Vagina (tissue), 2 donors: ENCODE results near the gene PLEKHF1. TPM values are rescaled to one million over a fixed set of nuclear protein-coding genes. Genes with fewer than 3 reads are reported as not detected.

Experiments
- DNase-seq, 2 donors: peaks; one replicate each; pipeline ENCODE4 v3.0.0-alpha.2; 2017; ENCODE audit errors: extremely low spot score in 2 of 2
- H3K27ac ChIP-seq: fragments of 200-600 bp; sonication (generic); one replicate; pipeline ENCODE4 v1.5.1; 2019
- H3K27me3 ChIP-seq: fragments of 200-600 bp; sonication (generic); one replicate; pipeline ENCODE4 v1.5.1; 2019
- H3K36me3 ChIP-seq, 2 donors: fragments of 200-600 bp; sonication (generic); one replicate each; pipeline ENCODE4 v1.5.1; 2017 to 2019
- H3K4me1 ChIP-seq: fragments of 200-600 bp; sonication (generic); one replicate; pipeline ENCODE4 v1.5.1; 2019
- H3K4me3 ChIP-seq, 2 donors: fragments of 200-600 bp; sonication (generic); 1 replicate in 1 of 2; 2 replicates in 1 of 2; pipeline ENCODE4 v1.5.1; 2016 to 2019
- H3K9me3 ChIP-seq: fragments of 200-600 bp; sonication (generic); one replicate; pipeline ENCODE4 v1.5.1; 2019
- CTCF ChIP-seq, 3 experiments: fragments of 450-650 bp in 2 of 3; fragments of 200-600 bp in 1 of 3; sonication (generic) in 1 of 3; IDR thresholded peaks; one replicate each; pipeline ENCODE4 v1.5.1; 2017 to 2019; ENCODE audit warnings: antibody characterized with exemption in 3 of 3, mild to moderate bottlenecking in 2 of 3, moderate library complexity in 2 of 3
- POLR2A ChIP-seq, 2 donors: fragments of 450-650 bp; IDR thresholded peaks; one replicate each; pipeline ENCODE4 v1.6.1; 2017; ENCODE audit warnings: antibody characterized with exemption in 2 of 2, mild to moderate bottlenecking in 2 of 2, moderate library complexity in 2 of 2
- POLR2AphosphoS5 ChIP-seq, 2 donors: sonication (generic); formaldehyde crosslinking; IDR thresholded peaks; one replicate each; pipeline ENCODE4 v1.9.0; 2017; ENCODE audit warnings: antibody characterized with exemption in 2 of 2, mild to moderate bottlenecking in 2 of 2, low read depth in 1 of 2; ENCODE audit not compliant: insufficient read depth in 1 of 2
- intact Hi-C: fragments of 100-400 bp; cut with DNase I; formaldehyde crosslinking; loops from one replicate; pipeline ENCODE4 v1.15.1; 2023
- total RNA-seq: library from RNA; depleted of rRNA; stranded (reverse); fragments of >200 nt; gene quantifications from one replicate; pipeline ENCODE4 v1.2.3, GENCODE V29; 2016

PLEKHF1 gene
- total RNA-seq, 1 donor from 2014 or later: 37.1 TPM

- TF ChIP-seq CTCF (IDR thresholded peaks at IDR 0.05) (no peak), POLR2A (IDR thresholded peaks at IDR 0.05) (no peak), POLR2AphosphoS5 (IDR thresholded peaks at IDR 0.05; ENCODE audit: insufficient read depth in 1 of 2, low read depth in 1 of 2) (no peak)
- Histone ChIP-seq H3K27me3 (no peaks in the 10 kb centered on the region), H3K4me1 (peaks cover 24% of the 10 kb centered on the region), H3K36me3 (no peaks in the 10 kb centered on the region), H3K4me3 (no peak overlapping the region), H3K9me3 (no peaks in the 10 kb centered on the region), H3K27ac (no peak overlapping the region)
- intact Hi-C loops: no loop called here
- DNase-seq: no peak
These were observed 6.9 kb upstream of the PLEKHF1 start for GRCh38 chr19:29658221-29658991.

GRCh38 chr19:29660835-29661234, 4.4 kb upstream of the PLEKHF1 start:
- H3K4me1 ChIP-seq: peaks cover 40% of the 10 kb centered on the region
- no peak for DNase-seq
- no peaks in the 10 kb centered on the region for H3K36me3 ChIP-seq
- no peak overlapping the region for H3K4me3 ChIP-seq
- intact Hi-C loops: loop anchor here (5.0 to 10.0 kb wide), 2 partner anchors 54 kb away; partner anchors contain the start of genes C19orf12 and POP4
- peak overlapping the region; percentile 97 for H3K27ac ChIP-seq
- no peaks in the 10 kb centered on the region for H3K27me3 ChIP-seq
- TF ChIP-seq CTCF (IDR thresholded peaks at IDR 0.05): no peak
- TF ChIP-seq POLR2A (IDR thresholded peaks at IDR 0.05): no peak
- no peak for TF ChIP-seq POLR2AphosphoS5 (IDR thresholded peaks at IDR 0.05; ENCODE audit: insufficient read depth in 1 of 2, low read depth in 1 of 2)
- H3K9me3 ChIP-seq: no peaks in the 10 kb centered on the region

GRCh38 chr19:29662278-29662603, 3.0 kb upstream of the PLEKHF1 start:
- Histone ChIP-seq H3K36me3 (no peaks in the 10 kb centered on the region), H3K4me3 (peak overlapping the region in 1 of 2 donors; percentile 22), H3K27me3 (no peaks in the 10 kb centered on the region), H3K9me3 (no peaks in the 10 kb centered on the region), H3K27ac (peak overlapping the region; percentile 97), H3K4me1 (peaks cover 46% of the 10 kb centered on the region)
- TF ChIP-seq POLR2A (IDR thresholded peaks at IDR 0.05): no peak
- TF ChIP-seq CTCF (IDR thresholded peaks at IDR 0.05): no peak
- TF ChIP-seq POLR2AphosphoS5 (IDR thresholded peaks at IDR 0.05; ENCODE audit: insufficient read depth in 1 of 2, low read depth in 1 of 2): no peak
- no peak for DNase-seq
- intact Hi-C loops: loop anchor here (5.0 to 10.0 kb wide), 2 partner anchors 53 to 55 kb away; partner anchors contain the start of genes C19orf12 and POP4

GRCh38 chr19:29662604-29663404, 2.5 kb upstream of the PLEKHF1 start:
- intact Hi-C loops: loop anchor here (5.0 to 10.0 kb wide), 2 partner anchors 52 to 56 kb away; partner anchors contain the start of genes C19orf12 and POP4
- DNase-seq: peak in 1 of 2 donors; percentile 97
- peak overlapping the region in 1 of 2 donors; percentile 22 for H3K4me3 ChIP-seq

More at GRCh38 chr19:29662604-29663404, 2.5 kb upstream of the PLEKHF1 start:
- no peaks in the 10 kb centered on the region for H3K27me3 ChIP-seq
- no peaks in the 10 kb centered on the region for H3K9me3 ChIP-seq
- H3K4me1 ChIP-seq: peaks cover 51% of the 10 kb centered on the region
- peak overlapping the region; percentile 97 for H3K27ac ChIP-seq
- TF ChIP-seq POLR2AphosphoS5 (IDR thresholded peaks at IDR 0.05; ENCODE audit: insufficient read depth in 1 of 2, low read depth in 1 of 2): peak; percentile 89 to 90
- TF ChIP-seq POLR2A (IDR thresholded peaks at IDR 0.05): no peak
- no peak for TF ChIP-seq CTCF (IDR thresholded peaks at IDR 0.05)
- H3K36me3 ChIP-seq: no peaks in the 10 kb centered on the region
